Stomach (tissue), 4 donors: ENCODE results near the gene ACAT2.

Source experiments
- EP300 ChIP-seq: sonication (generic); formaldehyde crosslinking; IDR thresholded peaks from one replicate; pipeline ENCODE4 v1.6.1; 2017; ENCODE audit warnings: antibody characterized with exemption
- POLR2A ChIP-seq, 4 donors: fragments of 450-650 bp; IDR thresholded peaks; one replicate each; pipeline ENCODE4 v1.6.1; 2016; ENCODE audit warnings: antibody characterized with exemption in 4 of 4, control low read depth in 2 of 4, mild to moderate bottlenecking in 1 of 4, moderate library complexity in 1 of 4
- POLR2AphosphoS5 ChIP-seq, 3 donors: sonication (generic); formaldehyde crosslinking; IDR thresholded peaks; one replicate each; pipeline ENCODE4 v1.6.1; 2016; ENCODE audit warnings: antibody characterized with exemption in 3 of 3
- TF ChIP-seq, protein P1 (sequence below), 7 experiments: fragments of 450-650 bp in 4 of 7; fragments of 200-600 bp in 3 of 7; sonication (generic) in 3 of 7; IDR thresholded peaks; one replicate each; pipeline ENCODE4 v1.5.1; 2016 to 2019; ENCODE audit warnings: antibody characterized with exemption in 7 of 7, control low read depth in 2 of 7, mild to moderate bottlenecking in 1 of 7

- TF ChIP-seq EP300: no peak
- TF ChIP-seq, protein P1, sequence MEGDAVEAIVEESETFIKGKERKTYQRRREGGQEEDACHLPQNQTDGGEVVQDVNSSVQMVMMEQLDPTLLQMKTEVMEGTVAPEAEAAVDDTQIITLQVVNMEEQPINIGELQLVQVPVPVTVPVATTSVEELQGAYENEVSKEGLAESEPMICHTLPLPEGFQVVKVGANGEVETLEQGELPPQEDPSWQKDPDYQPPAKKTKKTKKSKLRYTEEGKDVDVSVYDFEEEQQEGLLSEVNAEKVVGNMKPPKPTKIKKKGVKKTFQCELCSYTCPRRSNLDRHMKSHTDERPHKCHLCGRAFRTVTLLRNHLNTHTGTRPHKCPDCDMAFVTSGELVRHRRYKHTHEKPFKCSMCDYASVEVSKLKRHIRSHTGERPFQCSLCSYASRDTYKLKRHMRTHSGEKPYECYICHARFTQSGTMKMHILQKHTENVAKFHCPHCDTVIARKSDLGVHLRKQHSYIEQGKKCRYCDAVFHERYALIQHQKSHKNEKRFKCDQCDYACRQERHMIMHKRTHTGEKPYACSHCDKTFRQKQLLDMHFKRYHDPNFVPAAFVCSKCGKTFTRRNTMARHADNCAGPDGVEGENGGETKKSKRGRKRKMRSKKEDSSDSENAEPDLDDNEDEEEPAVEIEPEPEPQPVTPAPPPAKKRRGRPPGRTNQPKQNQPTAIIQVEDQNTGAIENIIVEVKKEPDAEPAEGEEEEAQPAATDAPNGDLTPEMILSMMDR (IDR thresholded peaks at IDR 0.05): no peak
- TF ChIP-seq POLR2A (IDR thresholded peaks at IDR 0.05): no peak
- TF ChIP-seq POLR2AphosphoS5 (IDR thresholded peaks at IDR 0.05): no peak
Observed at GRCh38 chr6:159728531-159728964, 33.3 kb upstream of the ACAT2 start.
